ENCODE results near the gene NQO2.
"Not testable (repeated sequence)": the region's sequence is repeated elsewhere in the genome, so short reads cannot be mapped to it uniquely, and the experiment has no call there.

NQO2 gene

GRCh38 chr6:2990248-2990931 is 9.3 kb upstream of the NQO2 start:
- peak; percentile 37 for DNase-seq

GRCh38 chr6:2990932-2991506 is 8.7 kb upstream of the NQO2 start:
- DNase-seq = no peak

GRCh38 chr6:2992330-2992979 is 7.2 kb upstream of the NQO2 start:
- no peak for DNase-seq

GRCh38 chr6:2993755-2994317 is 5.9 kb upstream of the NQO2 start:
- no peak for DNase-seq

DNA sequence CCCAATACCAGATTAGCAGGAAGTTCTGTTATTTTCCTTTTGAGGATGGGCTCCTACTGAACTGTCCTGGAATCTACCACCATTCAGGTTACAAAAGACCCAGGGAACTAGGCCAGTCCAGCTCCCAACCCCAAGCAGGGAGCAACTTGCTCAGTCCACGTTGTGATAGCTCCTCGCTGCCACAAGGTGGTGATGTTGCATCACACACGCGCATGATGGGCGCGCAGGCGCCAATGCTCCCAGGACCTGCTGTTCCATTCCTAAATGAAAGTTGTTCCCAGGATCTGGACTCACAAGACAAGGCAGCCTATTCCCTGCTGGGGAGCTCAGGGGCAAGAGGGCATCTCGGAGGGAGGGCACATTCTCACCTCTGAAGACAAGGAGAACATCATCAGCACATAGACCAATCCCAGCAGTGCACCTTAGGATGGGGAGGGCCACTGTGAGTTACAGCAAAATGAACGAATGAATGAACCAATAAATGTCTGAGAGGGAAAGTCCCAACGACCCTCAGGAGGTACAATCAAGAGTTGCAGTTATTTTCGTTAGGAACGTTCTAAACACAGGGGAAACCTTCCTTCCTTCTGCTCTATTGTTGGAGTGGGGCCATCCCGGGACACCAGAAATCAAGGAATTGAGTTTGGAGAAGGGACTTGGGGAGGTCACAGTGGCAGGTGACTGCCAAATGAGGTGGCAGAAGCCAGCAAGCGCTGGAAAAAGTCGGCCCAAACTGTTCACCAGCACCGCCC is 1.3 kb upstream of the NQO2 start:
- not testable (repeated sequence) for DNase-seq

DNA sequence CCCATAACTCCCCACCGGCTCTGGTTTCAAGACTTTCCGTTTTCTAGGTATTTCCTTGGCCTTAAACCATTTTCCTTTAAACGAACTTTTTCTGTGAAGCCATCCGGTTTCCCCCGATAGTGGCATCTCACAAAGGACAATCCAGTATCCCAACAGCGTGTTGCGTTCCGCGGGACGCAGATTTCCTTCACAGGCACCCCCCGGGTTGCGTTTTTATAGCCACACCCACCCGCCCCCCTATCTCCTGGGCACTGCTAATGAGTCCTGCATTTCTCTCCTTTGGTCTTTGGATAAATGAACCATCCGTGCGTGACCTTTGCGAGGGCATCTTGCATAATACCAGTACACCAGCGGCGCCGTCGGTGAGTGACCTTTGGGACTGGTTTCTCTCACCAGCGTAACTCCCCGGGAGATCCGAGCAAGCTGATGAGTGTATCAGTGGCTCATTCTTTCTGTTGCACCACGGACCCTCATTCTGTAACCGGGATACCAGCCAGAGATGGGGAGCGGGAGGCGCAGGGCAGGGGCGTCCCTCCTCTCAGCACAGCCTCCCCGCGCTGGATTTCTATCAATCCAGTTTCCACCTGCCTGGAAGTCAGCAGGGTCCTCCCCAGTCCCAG is 586 bp upstream of the NQO2 start:
- DNase-seq = no peak

- no peak for DNase-seq
Measured at GRCh38 chr6:3001146-3001772, 1.6 kb downstream of the NQO2 start.

- DNase-seq = peak; percentile 34
Measured at GRCh38 chr6:3001773-3002293, 2.1 kb downstream of the NQO2 start.

GRCh38 chr6:3003226-3003625 is 3.5 kb downstream of the NQO2 start:
- not testable (repeated sequence) for DNase-seq

DNA sequence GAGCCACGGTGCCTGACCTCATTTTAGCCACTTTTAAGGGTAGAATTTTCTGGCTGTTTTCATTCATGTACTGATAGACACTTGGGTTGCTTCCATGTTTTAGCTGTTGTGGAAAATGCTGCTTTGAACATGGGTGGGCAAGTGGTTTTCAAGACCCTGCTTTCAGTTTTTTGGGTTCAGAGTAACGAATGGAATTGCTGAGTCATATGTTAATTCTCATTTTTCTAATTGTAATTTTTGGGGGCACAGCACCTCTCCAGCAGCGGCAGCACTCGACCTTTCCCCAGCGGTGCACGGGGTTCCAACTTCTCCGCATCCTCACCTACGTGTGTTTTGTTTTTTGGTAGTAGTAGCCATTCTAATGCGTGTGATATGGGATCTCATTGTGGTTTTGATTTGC is 5.4 kb downstream of the NQO2 start:
- DNase-seq = no peak

DNA sequence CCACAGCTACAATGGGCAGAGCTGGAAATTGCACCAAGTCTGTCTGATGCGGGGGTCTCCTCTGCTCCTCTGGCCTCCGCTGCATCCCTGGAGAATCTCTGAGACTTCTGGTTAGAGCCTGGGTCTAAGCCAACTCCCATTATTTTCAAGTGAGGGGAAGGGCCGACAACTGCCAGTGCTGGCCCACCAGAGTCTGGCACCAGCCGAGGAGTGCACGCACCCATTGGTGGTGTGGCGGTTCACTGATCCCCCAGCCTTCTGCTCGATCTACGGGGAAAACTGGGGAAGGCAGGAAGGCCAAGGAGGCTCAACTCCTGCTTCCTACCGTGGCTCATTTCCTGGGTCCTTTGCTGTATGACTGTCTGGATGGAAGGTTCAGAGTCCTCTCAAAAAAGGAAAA is 6.2 kb downstream of the NQO2 start:
- DNase-seq = no peak

GRCh38 chr6:3006476-3006875 is 6.8 kb downstream of the NQO2 start:
- no peak for DNase-seq

DNA sequence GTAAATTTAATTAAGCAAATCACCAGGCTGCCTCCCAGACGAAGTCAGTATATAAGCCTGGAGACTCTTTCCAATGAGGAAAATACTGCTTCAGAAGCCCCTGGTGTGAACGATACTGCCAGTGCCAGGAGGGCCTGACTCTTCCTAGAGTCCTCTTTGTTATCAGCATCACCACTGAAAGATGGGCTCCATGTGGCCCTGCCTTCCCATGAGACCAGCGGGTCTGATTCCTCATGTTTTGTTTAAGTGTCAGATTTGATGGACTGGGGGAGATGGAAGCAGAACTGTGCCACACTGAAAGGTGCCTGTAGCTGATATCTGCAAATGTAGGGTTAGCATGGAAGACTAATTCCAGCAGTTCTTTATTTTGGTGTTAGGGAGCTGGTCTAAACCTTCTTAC is 7.9 kb downstream of the NQO2 start:
- DNase-seq = no peak

GRCh38 chr6:3008712-3009265 is 9.1 kb downstream of the NQO2 start:
- DNase-seq = not testable (repeated sequence)

- no peak for DNase-seq
Measured at GRCh38 chr6:3009930-3010329, 10.2 kb downstream of the NQO2 start.

DNA sequence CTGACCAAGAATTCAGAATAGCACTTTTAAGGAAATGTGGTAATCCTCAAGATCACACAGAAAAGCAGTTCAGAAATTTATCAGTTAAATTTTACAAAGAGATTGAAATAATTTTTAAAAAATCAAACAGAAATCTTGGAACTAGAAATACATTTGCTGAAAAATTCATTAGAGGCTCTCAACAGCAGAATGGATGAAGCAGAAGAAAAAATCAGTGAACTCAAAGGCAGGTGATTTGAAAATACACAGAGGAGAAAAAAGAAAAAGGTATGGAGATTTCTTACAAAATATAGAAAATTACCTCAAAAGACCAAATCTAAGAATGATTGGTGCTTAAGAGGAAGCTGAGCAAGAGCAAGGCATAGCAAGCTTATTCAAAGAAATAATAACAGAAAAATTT is 11.5 kb downstream of the NQO2 start:
- no peak for DNase-seq

DNA sequence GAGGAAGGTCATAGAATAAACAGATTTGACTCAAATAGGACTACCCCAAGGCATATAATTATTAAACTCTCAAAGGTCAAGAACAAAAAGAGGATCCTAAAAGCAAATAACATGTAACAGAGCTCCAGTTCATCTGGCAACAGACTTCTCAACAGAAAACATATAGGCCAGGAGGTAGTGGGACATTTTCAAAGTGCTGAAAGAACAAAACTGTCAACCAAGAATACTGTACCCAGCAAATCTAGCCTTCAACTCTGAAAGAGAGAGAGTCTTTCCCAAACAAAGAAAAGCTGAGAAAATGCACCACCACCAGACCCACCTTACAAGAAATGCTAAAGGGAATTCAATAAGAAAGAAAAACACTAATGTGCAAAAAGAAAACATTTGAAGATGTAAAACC is 11.9 kb downstream of the NQO2 start:
- no peak for DNase-seq

DNA sequence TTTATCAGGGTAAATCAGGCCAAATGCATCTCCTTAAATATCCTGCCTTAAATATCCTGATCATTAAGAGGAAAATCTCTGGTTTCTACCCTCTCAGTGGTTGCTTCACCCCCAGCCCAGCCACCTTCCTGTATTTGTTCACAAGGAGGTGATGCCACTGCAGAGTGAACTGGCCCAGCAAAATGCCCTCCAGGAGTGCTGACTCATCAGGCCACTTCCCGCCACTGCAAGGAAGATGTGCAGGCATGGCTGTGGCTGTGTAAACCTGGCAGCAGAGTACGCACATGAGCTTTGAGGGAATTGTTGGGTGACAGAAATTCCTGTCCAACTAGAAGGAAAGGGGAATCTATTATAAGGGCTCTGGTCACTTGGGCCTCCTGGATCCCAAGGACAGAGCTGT is 13.8 kb downstream of the NQO2 start:
- DNase-seq = no peak

GRCh38 chr6:3013901-3014674 is 14.4 kb downstream of the NQO2 start:
- DNase-seq = no peak

DNA sequence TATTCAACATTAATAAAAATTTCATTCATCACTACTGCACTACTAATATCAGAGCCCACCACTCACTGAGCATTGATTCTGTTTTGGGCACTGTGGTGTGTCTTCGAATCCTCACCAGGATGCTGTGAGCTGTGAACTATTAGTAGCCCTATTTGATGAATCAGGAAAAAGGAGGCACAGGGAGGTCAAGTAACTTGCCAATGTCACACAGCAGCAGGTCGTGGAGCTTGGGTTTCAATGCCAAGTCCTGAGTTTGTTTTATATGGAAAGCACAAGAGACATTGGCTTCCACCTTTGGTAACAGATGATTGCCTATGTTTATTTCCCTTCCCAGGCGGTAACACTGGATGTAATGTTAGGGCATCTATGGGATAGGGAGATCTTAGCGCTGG is 15.0 kb downstream of the NQO2 start:
- DNase-seq = no peak

GRCh38 chr6:3015144-3015543 is 15.4 kb downstream of the NQO2 start:
- DNase-seq = no peak

Measured in NCI-H146 (cell line).